ENCODE data around the gene SLC15A2. TPM values are rescaled to one million over a fixed set of nuclear protein-coding genes. Genes with fewer than 3 reads are reported as not detected.

The SLC15A2 gene
- polyA plus RNA-seq, 3 donors, result 0.37 to 5.4 (median 0.62) TPM

DNA sequence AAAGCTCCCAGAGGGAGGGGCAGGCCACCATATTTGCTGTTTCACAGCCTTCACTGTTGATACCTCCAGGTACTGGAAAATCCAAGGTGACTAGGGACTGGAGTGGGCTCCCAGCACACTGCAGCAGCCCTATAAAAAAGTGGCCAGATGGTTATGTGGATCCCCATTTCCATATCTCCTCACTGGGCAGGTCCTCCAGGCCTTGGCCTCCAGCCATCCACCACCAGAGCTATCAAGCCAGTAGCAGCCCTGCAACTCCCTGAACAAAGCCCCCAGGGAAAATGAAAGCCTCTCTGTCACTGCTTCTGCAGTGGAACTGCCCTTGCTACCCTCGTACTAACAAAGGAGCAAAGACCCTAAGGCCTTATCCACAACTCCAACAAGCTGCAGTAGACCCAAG lies 69.4 kb downstream of the SLC15A2 start:
- Histone ChIP-seq H3K4me1 (ENCODE audit: control insufficient read depth in 1 of 2, insufficient read depth in 2 of 2, low read length in 2 of 2) (peaks cover 7% of the 10 kb centered on the region in 2 donors), H3K27me3 (ENCODE audit: control insufficient read depth in 2 of 2, insufficient read depth in 2 of 2, low read length in 2 of 2) (no peaks in the 10 kb centered on the region), H3K79me2 (ENCODE audit: insufficient read depth, low read length) (no peaks in the 10 kb centered on the region), H3K4me2 (replicated peaks; ENCODE audit: extremely low read depth, low read length, poor library complexity, severe bottlenecking) (no peak overlapping the region), H3K9me3 (replicated peaks in 1 of 2; ENCODE audit: control insufficient read depth in 1 of 2, insufficient read depth in 1 of 2, low read length in 2 of 2) (peaks cover 23 to 26% of the 10 kb centered on the region in 2 donors), H3K9ac (ENCODE audit: insufficient read depth, low read length, poor library complexity, severe bottlenecking) (no peak overlapping the region), H3K4me3 (replicated peaks in 1 of 3; ENCODE audit: low read depth in 2 of 3, low read length in 3 of 3) (no peak overlapping the region), H3K27ac (ENCODE audit: low read depth in 1 of 2, low read length in 2 of 2) (no peak overlapping the region), H3K36me3 (replicated peaks in 1 of 2; ENCODE audit: control insufficient read depth in 1 of 2, insufficient read depth in 2 of 2, low read length in 2 of 2) (no peaks in the 10 kb centered on the region), H2AFZ (ENCODE audit: insufficient read depth, low read depth, low read length, poor library complexity, severe bottlenecking) (no peak overlapping the region), H4K20me1 (ENCODE audit: insufficient read depth, low read length) (no peaks in the 10 kb centered on the region)
- WGBS (ENCODE audit: insufficient coverage), result 100% methylated on average over 1 of the region's 1 CpG
- Mint-ChIP-seq H3K36me3 (peaks cover 6 to 16% of the 10 kb centered on the region in 2 donors), H3K4me1 (peaks cover 3% of the 10 kb centered on the region), H3K27me3 (ENCODE audit: low read depth in 3 of 3) (no peaks in the 10 kb centered on the region), H3K9me3 (peaks cover 31 to 56% (median 47%) of the 10 kb centered on the region in 7 donors), H3K27ac (no peak overlapping the region), H3K4me3 (no peak overlapping the region)
- TF ChIP-seq, protein P1, sequence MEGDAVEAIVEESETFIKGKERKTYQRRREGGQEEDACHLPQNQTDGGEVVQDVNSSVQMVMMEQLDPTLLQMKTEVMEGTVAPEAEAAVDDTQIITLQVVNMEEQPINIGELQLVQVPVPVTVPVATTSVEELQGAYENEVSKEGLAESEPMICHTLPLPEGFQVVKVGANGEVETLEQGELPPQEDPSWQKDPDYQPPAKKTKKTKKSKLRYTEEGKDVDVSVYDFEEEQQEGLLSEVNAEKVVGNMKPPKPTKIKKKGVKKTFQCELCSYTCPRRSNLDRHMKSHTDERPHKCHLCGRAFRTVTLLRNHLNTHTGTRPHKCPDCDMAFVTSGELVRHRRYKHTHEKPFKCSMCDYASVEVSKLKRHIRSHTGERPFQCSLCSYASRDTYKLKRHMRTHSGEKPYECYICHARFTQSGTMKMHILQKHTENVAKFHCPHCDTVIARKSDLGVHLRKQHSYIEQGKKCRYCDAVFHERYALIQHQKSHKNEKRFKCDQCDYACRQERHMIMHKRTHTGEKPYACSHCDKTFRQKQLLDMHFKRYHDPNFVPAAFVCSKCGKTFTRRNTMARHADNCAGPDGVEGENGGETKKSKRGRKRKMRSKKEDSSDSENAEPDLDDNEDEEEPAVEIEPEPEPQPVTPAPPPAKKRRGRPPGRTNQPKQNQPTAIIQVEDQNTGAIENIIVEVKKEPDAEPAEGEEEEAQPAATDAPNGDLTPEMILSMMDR (IDR thresholded peaks at IDR 0.05), result no peak
- DNase-seq, result no peak
- intact Hi-C loops (cut with micrococcal nuclease), result no loop called here

DNA sequence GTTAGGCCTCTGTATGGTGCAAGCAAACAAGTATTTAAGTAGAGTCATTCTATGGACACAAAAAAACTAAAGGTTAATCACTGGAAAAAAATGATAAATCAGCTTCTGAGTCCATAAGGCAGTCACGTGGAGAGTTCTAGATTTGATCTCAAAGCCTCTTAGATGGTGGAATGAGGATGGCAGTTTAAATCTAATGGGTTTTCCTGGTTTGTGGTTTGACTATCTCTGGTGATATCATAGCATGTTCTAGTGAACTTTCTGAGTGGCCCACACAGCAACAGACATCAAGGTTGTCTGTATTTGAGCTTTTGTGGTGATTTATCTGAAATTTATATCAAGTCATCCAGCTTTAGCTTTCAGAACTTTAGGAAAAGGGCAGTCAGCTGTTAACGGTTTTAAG lies 75.4 kb downstream of the SLC15A2 start:
- Histone ChIP-seq H4K20me1 (ENCODE audit: insufficient read depth, low read length) (no peaks in the 10 kb centered on the region), H2AFZ (ENCODE audit: insufficient read depth, low read depth, low read length, poor library complexity, severe bottlenecking) (no peak overlapping the region), H3K27ac (ENCODE audit: low read depth in 1 of 2, low read length in 2 of 2) (no peak overlapping the region), H3K79me2 (ENCODE audit: insufficient read depth, low read length) (no peaks in the 10 kb centered on the region), H3K27me3 (ENCODE audit: control insufficient read depth in 2 of 2, insufficient read depth in 2 of 2, low read length in 2 of 2) (no peaks in the 10 kb centered on the region), H3K36me3 (replicated peaks in 1 of 2; ENCODE audit: control insufficient read depth in 1 of 2, insufficient read depth in 2 of 2, low read length in 2 of 2) (peaks cover 0 to 9% of the 10 kb centered on the region in 2 donors), H3K4me2 (replicated peaks; ENCODE audit: extremely low read depth, low read length, poor library complexity, severe bottlenecking) (no peak overlapping the region), H3K4me3 (replicated peaks in 1 of 3; ENCODE audit: low read depth in 2 of 3, low read length in 3 of 3) (no peak overlapping the region), H3K9ac (ENCODE audit: insufficient read depth, low read length, poor library complexity, severe bottlenecking) (no peak overlapping the region), H3K4me1 (ENCODE audit: control insufficient read depth in 1 of 2, insufficient read depth in 2 of 2, low read length in 2 of 2) (no peaks in the 10 kb centered on the region), H3K9me3 (replicated peaks in 1 of 2; ENCODE audit: control insufficient read depth in 1 of 2, insufficient read depth in 1 of 2, low read length in 2 of 2) (no peaks in the 10 kb centered on the region)
- no peaks in the 10 kb centered on the region for H3K4me1 Mint-ChIP-seq
- intact Hi-C loops (cut with micrococcal nuclease), result loop anchor here in 1 of 2 donors (5.0 kb wide), 1 partner anchor 328 kb away; no protein-coding TSS in a partner anchor
- no peak overlapping the region for H3K4me3 Mint-ChIP-seq
- H3K27me3 Mint-ChIP-seq (ENCODE audit: low read depth in 3 of 3), result peaks cover 0 to 2% (median 0%) of the 10 kb centered on the region in 3 donors
- 90% methylated on average over 2 of the region's 2 CpGs for WGBS (ENCODE audit: insufficient coverage)
- TF ChIP-seq, protein P1 (IDR thresholded peaks at IDR 0.05), result no peak
- H3K27ac Mint-ChIP-seq, result no peak overlapping the region
- H3K36me3 Mint-ChIP-seq, result peaks cover 2 to 8% of the 10 kb centered on the region in 2 donors
- H3K9me3 Mint-ChIP-seq, result peaks cover 11 to 31% (median 15%) of the 10 kb centered on the region in 7 donors
- no peak for DNase-seq
